WTC11 (cell line): ENCODE data around the gene MEIS1. TPM values are rescaled to one million over a fixed set of nuclear protein-coding genes. Genes with fewer than 3 reads are reported as not detected.

Source experiments
- ATAC-seq: fragments of 200-7000 bp; cut with Tn5 transposase; 2 replicates; pipeline ENCODE4 v1.10.0; 2021; ENCODE audit warnings: mild to moderate bottlenecking, moderate library complexity
- CTCF ChIA-PET: fragments of 300-600 bp; sonication (Branson Sonifier 250); formaldehyde crosslinking; loops from one replicate; lab custom pipeline; 2021; ENCODE audit warnings: antibody characterized with exemption; lab: Charles Lee
- POLR2A ChIA-PET: fragments of 350-600 bp; sonication (Branson Sonifier 250); formaldehyde crosslinking; loops from one replicate; lab custom pipeline; 2021; ENCODE audit warnings: antibody characterized with exemption; lab: Charles Lee
- DNase-seq: peaks from one replicate; pipeline ENCODE4 v3.0.0; 2021; ENCODE audit warnings: low spot score
- H3K27ac Mint-ChIP-seq: 2 replicates; pipeline ENCODE4 v1.8.0; 2021; ENCODE audit warnings: mixed read lengths
- H3K27me3 Mint-ChIP-seq: 2 replicates; pipeline ENCODE4 v1.8.0; 2021; ENCODE audit warnings: low read depth, mild to moderate bottlenecking, moderate library complexity, mixed read lengths
- H3K36me3 Mint-ChIP-seq: 2 replicates; pipeline ENCODE4 v1.8.0; 2021; ENCODE audit warnings: mixed read lengths
- H3K4me1 Mint-ChIP-seq: 2 replicates; pipeline ENCODE4 v1.8.0; 2022; ENCODE audit warnings: mixed read lengths
- H3K4me3 Mint-ChIP-seq: 2 replicates; pipeline ENCODE4 v1.8.0; 2021; ENCODE audit warnings: mild to moderate bottlenecking, moderate library complexity, mixed read lengths
- H3K9me3 Mint-ChIP-seq: 2 replicates; pipeline ENCODE4 v1.8.0; 2021; ENCODE audit warnings: mixed read lengths
- CBFB ChIP-seq: sonication (generic); formaldehyde crosslinking; IDR thresholded peaks from 2 replicates; pipeline ENCODE4 v1.8.1; 2022; ENCODE audit warnings: mild to moderate bottlenecking, low read depth, missing genetic modification reagents
- FOXK1 ChIP-seq: sonication (generic); formaldehyde crosslinking; IDR thresholded peaks from 2 replicates; pipeline ENCODE4 v1.8.0; 2022; ENCODE audit warnings: mild to moderate bottlenecking, moderate library complexity, missing genetic modification reagents
- IRF2 ChIP-seq: sonication (generic); formaldehyde crosslinking; IDR thresholded peaks from 2 replicates; pipeline ENCODE4 v1.8.0; 2022; ENCODE audit warnings: low read depth, missing genetic modification reagents, borderline replicate concordance
- KAT7 ChIP-seq: sonication (generic); formaldehyde crosslinking; IDR thresholded peaks from 2 replicates; pipeline ENCODE4 v1.8.1; 2023; ENCODE audit warnings: missing genetic modification reagents, mild to moderate bottlenecking, borderline replicate concordance
- MAX ChIP-seq: sonication (generic); formaldehyde crosslinking; IDR thresholded peaks from 2 replicates; pipeline ENCODE4 v1.8.0; 2022; ENCODE audit warnings: mild to moderate bottlenecking, missing genetic modification reagents
- MXD4 ChIP-seq: fragments of 250-450 bp; sonication (Bioruptor Pico); IDR thresholded peaks from 2 replicates; pipeline ENCODE4 v1.8.0; 2021; ENCODE audit warnings: mild to moderate bottlenecking, moderate library complexity, borderline replicate concordance
- NR2C2 ChIP-seq: sonication (generic); formaldehyde crosslinking; IDR thresholded peaks from 2 replicates; pipeline ENCODE4 v1.8.0; 2022; ENCODE audit warnings: mild to moderate bottlenecking, missing genetic modification reagents
- NR3C1 ChIP-seq: sonication (generic); formaldehyde crosslinking; conservative IDR thresholded peaks from 2 replicates; pipeline ENCODE4 v1.8.1; 2023; ENCODE audit warnings: low read depth, mild to moderate bottlenecking, missing genetic modification reagents
- RORB ChIP-seq: fragments of 250-450 bp; sonication (Bioruptor Pico); IDR thresholded peaks from 2 replicates; pipeline ENCODE4 v1.9.0; 2021; ENCODE audit warnings: mild to moderate bottlenecking
- SMAD3 ChIP-seq: sonication (generic); formaldehyde crosslinking; IDR thresholded peaks from 2 replicates; pipeline ENCODE4 v1.8.0; 2022; ENCODE audit warnings: missing genetic modification reagents, mild to moderate bottlenecking, borderline replicate concordance
- SOX15 ChIP-seq: fragments of 250-450 bp; sonication (Bioruptor Pico); IDR thresholded peaks from 2 replicates; pipeline ENCODE4 v1.9.0; 2021; ENCODE audit warnings: mild to moderate bottlenecking
- TEAD4 ChIP-seq: sonication (generic); formaldehyde crosslinking; IDR thresholded peaks from 2 replicates; pipeline ENCODE4 v1.8.0; 2022; ENCODE audit warnings: mild to moderate bottlenecking, missing genetic modification reagents
- USF1 ChIP-seq: sonication (generic); formaldehyde crosslinking; IDR thresholded peaks from 2 replicates; pipeline ENCODE4 v1.8.0; 2022; ENCODE audit warnings: mild to moderate bottlenecking, missing genetic modification reagents
- ZMAT4 ChIP-seq: fragments of 250-450 bp; sonication (Bioruptor Pico); IDR thresholded peaks from 2 replicates; pipeline ENCODE4 v1.9.0; 2021; ENCODE audit warnings: mild to moderate bottlenecking
- ZNF138 ChIP-seq: sonication (generic); formaldehyde crosslinking; conservative IDR thresholded peaks from 2 replicates; pipeline ENCODE4 v1.8.1; 2022; ENCODE audit warnings: mild to moderate bottlenecking, moderate library complexity, missing genetic modification reagents
- ZNF263 ChIP-seq: sonication (generic); formaldehyde crosslinking; IDR thresholded peaks from 2 replicates; pipeline ENCODE4 v1.8.1; 2022; ENCODE audit warnings: low read depth, mild to moderate bottlenecking, moderate library complexity, missing genetic modification reagents
- ZNF423 ChIP-seq: fragments of 250-450 bp; sonication (Bioruptor Pico); IDR thresholded peaks from 2 replicates; pipeline ENCODE4 v2.1.2; 2022; ENCODE audit warnings: mild to moderate bottlenecking, moderate library complexity
- ZNF671 ChIP-seq: fragments of 250-450 bp; sonication (Bioruptor Pico); IDR thresholded peaks from 2 replicates; pipeline ENCODE4 v1.8.0; 2021; ENCODE audit warnings: mild to moderate bottlenecking
- total RNA-seq: library from RNA; stranded (reverse); gene quantifications from 3 replicates; pipeline ENCODE4 v1.2.3, GENCODE V29; 2021
- TF ChIP-seq, protein P1 (sequence below): sonication (generic); formaldehyde crosslinking; IDR thresholded peaks from 2 replicates; pipeline ENCODE4 v1.8.1; 2022; ENCODE audit warnings: low read depth, missing genetic modification reagents, borderline replicate concordance
- TF ChIP-seq, protein P2 (sequence below): sonication (generic); formaldehyde crosslinking; IDR thresholded peaks from 2 replicates; pipeline ENCODE4 v1.8.1; 2023; ENCODE audit warnings: mild to moderate bottlenecking, missing genetic modification reagents, moderate library complexity
- TF ChIP-seq, protein P3 (sequence below): sonication (generic); formaldehyde crosslinking; IDR thresholded peaks from 2 replicates; pipeline ENCODE4 v1.8.0; 2022; ENCODE audit warnings: mild to moderate bottlenecking, missing genetic modification reagents
- TF ChIP-seq, protein P4 (sequence below): sonication (generic); formaldehyde crosslinking; conservative IDR thresholded peaks from 2 replicates; pipeline ENCODE4 v1.8.1; 2023; ENCODE audit warnings: mild to moderate bottlenecking, low read depth, missing genetic modification reagents, moderate library complexity

The MEIS1 gene
- total RNA-seq, 1 experiment from 2014 or later: 0.48 TPM

DNA sequence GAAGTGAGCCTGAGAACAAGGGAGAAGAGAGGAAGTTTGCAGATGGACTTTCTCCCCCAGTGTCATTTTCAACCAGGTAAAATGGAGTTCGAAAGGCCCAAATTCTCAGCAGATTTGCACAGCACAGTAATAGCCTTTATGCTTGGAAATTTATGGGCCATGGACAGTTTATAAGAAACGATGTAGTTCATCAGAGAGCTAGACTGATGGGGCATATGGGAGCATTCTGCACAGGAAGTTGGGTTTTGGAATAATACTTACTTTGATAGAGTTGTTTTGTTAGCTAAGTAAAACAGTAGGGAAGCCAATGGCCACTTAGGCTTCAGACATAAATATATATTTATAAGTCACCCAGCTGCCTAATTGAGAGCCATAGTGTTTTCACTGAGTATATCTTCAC, 169.4 kb downstream of the MEIS1 start (continued):
- TF ChIP-seq SOX15 (no peak), IRF2 (CRISPR knock-in tag) (no peak)
- TF ChIP-seq, protein P1, sequence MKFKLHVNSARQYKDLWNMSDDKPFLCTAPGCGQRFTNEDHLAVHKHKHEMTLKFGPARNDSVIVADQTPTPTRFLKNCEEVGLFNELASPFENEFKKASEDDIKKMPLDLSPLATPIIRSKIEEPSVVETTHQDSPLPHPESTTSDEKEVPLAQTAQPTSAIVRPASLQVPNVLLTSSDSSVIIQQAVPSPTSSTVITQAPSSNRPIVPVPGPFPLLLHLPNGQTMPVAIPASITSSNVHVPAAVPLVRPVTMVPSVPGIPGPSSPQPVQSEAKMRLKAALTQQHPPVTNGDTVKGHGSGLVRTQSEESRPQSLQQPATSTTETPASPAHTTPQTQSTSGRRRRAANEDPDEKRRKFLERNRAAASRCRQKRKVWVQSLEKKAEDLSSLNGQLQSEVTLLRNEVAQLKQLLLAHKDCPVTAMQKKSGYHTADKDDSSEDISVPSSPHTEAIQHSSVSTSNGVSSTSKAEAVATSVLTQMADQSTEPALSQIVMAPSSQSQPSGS (CRISPR knock-in tag): no peak

- H3K27me3 Mint-ChIP-seq: no peaks in the 10 kb centered on the region
- H3K4me3 Mint-ChIP-seq: no peak overlapping the region
- H3K27ac Mint-ChIP-seq: no peak overlapping the region
- H3K36me3 Mint-ChIP-seq: no peaks in the 10 kb centered on the region
- DNase-seq (no peak), ATAC-seq (no peak)
- H3K4me1 Mint-ChIP-seq: no peaks in the 10 kb centered on the region
- POLR2A ChIA-PET: no interaction called here
- peaks cover 6% of the 10 kb centered on the region for H3K9me3 Mint-ChIP-seq
- no peak for TF ChIP-seq RORB (CRISPR knock-in tag)
- TF ChIP-seq, protein P2, sequence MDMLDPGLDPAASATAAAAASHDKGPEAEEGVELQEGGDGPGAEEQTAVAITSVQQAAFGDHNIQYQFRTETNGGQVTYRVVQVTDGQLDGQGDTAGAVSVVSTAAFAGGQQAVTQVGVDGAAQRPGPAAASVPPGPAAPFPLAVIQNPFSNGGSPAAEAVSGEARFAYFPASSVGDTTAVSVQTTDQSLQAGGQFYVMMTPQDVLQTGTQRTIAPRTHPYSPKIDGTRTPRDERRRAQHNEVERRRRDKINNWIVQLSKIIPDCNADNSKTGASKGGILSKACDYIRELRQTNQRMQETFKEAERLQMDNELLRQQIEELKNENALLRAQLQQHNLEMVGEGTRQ (CRISPR knock-in tag): no peak
- no peak for TF ChIP-seq ZNF138 (CRISPR knock-in tag)
- no peak for TF ChIP-seq ZNF671 (CRISPR knock-in tag)
- no peak for TF ChIP-seq ZNF263 (CRISPR knock-in tag)
- TF ChIP-seq ZNF423: no peak
- TF ChIP-seq CBFB (CRISPR knock-in tag): no peak
- TF ChIP-seq MAX (CRISPR knock-in tag): no peak
- no peak for TF ChIP-seq TEAD4
- no peak for TF ChIP-seq ZMAT4
- no peak for TF ChIP-seq NR3C1 (CRISPR knock-in tag)
- TF ChIP-seq, protein P1 (CRISPR knock-in tag): no peak
- TF ChIP-seq, protein P3, sequence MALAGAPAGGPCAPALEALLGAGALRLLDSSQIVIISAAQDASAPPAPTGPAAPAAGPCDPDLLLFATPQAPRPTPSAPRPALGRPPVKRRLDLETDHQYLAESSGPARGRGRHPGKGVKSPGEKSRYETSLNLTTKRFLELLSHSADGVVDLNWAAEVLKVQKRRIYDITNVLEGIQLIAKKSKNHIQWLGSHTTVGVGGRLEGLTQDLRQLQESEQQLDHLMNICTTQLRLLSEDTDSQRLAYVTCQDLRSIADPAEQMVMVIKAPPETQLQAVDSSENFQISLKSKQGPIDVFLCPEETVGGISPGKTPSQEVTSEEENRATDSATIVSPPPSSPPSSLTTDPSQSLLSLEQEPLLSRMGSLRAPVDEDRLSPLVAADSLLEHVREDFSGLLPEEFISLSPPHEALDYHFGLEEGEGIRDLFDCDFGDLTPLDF (CRISPR knock-in tag): no peak
- TF ChIP-seq MXD4: no peak
- no peak for TF ChIP-seq NR2C2 (CRISPR knock-in tag)
- TF ChIP-seq, protein P4, sequence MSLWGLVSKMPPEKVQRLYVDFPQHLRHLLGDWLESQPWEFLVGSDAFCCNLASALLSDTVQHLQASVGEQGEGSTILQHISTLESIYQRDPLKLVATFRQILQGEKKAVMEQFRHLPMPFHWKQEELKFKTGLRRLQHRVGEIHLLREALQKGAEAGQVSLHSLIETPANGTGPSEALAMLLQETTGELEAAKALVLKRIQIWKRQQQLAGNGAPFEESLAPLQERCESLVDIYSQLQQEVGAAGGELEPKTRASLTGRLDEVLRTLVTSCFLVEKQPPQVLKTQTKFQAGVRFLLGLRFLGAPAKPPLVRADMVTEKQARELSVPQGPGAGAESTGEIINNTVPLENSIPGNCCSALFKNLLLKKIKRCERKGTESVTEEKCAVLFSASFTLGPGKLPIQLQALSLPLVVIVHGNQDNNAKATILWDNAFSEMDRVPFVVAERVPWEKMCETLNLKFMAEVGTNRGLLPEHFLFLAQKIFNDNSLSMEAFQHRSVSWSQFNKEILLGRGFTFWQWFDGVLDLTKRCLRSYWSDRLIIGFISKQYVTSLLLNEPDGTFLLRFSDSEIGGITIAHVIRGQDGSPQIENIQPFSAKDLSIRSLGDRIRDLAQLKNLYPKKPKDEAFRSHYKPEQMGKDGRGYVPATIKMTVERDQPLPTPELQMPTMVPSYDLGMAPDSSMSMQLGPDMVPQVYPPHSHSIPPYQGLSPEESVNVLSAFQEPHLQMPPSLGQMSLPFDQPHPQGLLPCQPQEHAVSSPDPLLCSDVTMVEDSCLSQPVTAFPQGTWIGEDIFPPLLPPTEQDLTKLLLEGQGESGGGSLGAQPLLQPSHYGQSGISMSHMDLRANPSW (CRISPR knock-in tag): no peak
- TF ChIP-seq FOXK1 (CRISPR knock-in tag): no peak
- no peak for TF ChIP-seq SMAD3 (CRISPR knock-in tag)
- TF ChIP-seq KAT7 (CRISPR knock-in tag): no peak
- TF ChIP-seq USF1 (CRISPR knock-in tag): no peak
- TF ChIP-seq, all 79 proteins: peak for 0
- CTCF ChIA-PET: interaction anchor here (0.6 kb wide), 1 partner anchor 17 kb away, joined by 4 read pairs; no protein-coding TSS in a partner anchor
These were observed 170.1 kb downstream of the MEIS1 start for GRCh38 chr2:66604976-66605375.
